Colonic mucosa (tissue), 4 donors: Measurements from ENCODE around the gene ASPSCR1. TPM values are rescaled to one million over a fixed set of nuclear protein-coding genes. Genes with fewer than 3 reads are reported as not detected.

Experiments
- DNase-seq: peaks from one replicate; pipeline ENCODE4 v3.0.0-alpha.2; 2020
- H3K27ac ChIP-seq: fragments of 200-600 bp; one replicate; pipeline ENCODE4 v1.8.0; 2021
- H3K27me3 ChIP-seq: fragments of 200-600 bp; one replicate; pipeline ENCODE4 v1.8.0; 2021
- H3K36me3 ChIP-seq: fragments of 200-600 bp; one replicate; pipeline ENCODE4 v1.8.0; 2021
- H3K4me1 ChIP-seq: fragments of 200-600 bp; one replicate; pipeline ENCODE4 v1.8.0; 2021; ENCODE audit warnings: mild to moderate bottlenecking
- H3K4me3 ChIP-seq: fragments of 200-600 bp; one replicate; pipeline ENCODE4 v1.8.0; 2021
- H3K9ac ChIP-seq, 2 donors: one replicate each; pipeline ENCODE4 v1.7.0; 2013; ENCODE audit warnings: control low read depth in 2 of 2, low read depth in 2 of 2, low read length in 2 of 2
- H3K9me3 ChIP-seq: fragments of 200-600 bp; one replicate; pipeline ENCODE4 v1.8.0; 2021
- CTCF ChIP-seq: fragments of 200-600 bp; IDR thresholded peaks from one replicate; pipeline ENCODE4 v1.8.0; 2022; ENCODE audit warnings: antibody characterized with exemption, mild to moderate bottlenecking
- intact Hi-C: fragments of 100-400 bp; cut with DNase I; formaldehyde crosslinking; loops from one replicate; pipeline ENCODE4 v1.14.1; 2022
- total RNA-seq, 2 donors: library from RNA; stranded (reverse); fragmentation: NEBNext Ultra II Directional in 1 of 2; extraction: Animal tissue kit (Norgen Biotek cat#: 25700) in 1 of 2; gene quantifications; one replicate each; pipeline ENCODE4 v1.2.1, GENCODE V29; 2021
- donor health status: healthy.
- donor health status: DM: no; HTN: no; CAD: no.
- donor health status: DM: no; HTN: no; CAD: no.

The ASPSCR1 gene
- total RNA-seq, 2 donors from 2014 or later = 21.7 to 43.0 TPM

GRCh38 chr17:81983011-81983638, 5.7 kb downstream of the ASPSCR1 start:
- peaks cover 6% of the 10 kb centered on the region for H3K36me3 ChIP-seq
- no peak for TF ChIP-seq CTCF
- no peaks in the 10 kb centered on the region for H3K27me3 ChIP-seq
- DNase-seq = no peak
- H3K9me3 ChIP-seq = no peaks in the 10 kb centered on the region
- intact Hi-C loops = no loop called here
- no peak overlapping the region for H3K9ac ChIP-seq
- H3K4me1 ChIP-seq = no peaks in the 10 kb centered on the region
- no peak overlapping the region for H3K4me3 ChIP-seq
- H3K27ac ChIP-seq = no peak overlapping the region

GRCh38 chr17:81983639-81984373, 6.4 kb downstream of the ASPSCR1 start:
- Histone ChIP-seq H3K4me3 (no peak overlapping the region), H3K36me3 (peaks cover 6% of the 10 kb centered on the region), H3K27me3 (no peaks in the 10 kb centered on the region), H3K27ac (no peak overlapping the region), H3K9me3 (no peaks in the 10 kb centered on the region), H3K4me1 (no peaks in the 10 kb centered on the region), H3K9ac (no peak overlapping the region)
- TF ChIP-seq CTCF = no peak
- DNase-seq = no peak
- intact Hi-C loops = no loop called here

DNA sequence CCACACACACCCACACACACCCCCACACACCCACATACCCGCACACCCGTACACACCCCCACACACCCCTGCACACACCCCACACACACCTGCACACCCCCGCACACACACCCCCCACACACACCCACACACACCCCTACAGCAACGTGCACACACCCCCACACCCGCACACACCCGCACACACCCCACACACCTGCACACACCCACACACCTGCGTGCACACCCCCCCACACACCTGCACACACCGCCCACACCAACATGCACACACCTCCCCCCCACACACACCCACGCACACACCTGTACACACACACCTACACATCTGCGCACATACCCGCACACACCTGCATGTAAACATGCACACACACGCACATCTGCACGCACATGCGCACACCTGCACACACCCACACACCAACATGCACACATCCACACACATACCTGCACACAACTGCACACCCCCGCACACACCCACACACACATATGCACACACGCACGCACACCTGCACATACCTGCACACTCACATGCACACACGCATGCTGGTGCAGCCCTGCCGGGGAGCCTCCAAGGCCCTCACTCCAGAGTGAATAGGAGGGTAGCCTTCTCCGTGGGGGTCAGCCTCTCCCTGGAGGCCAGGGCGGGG, 7.5 kb downstream of the ASPSCR1 start:
- no peak for DNase-seq
- Histone ChIP-seq H3K36me3 (peaks cover 6% of the 10 kb centered on the region), H3K27me3 (no peaks in the 10 kb centered on the region), H3K4me3 (no peak overlapping the region), H3K27ac (no peak overlapping the region), H3K9me3 (no peaks in the 10 kb centered on the region), H3K4me1 (no peaks in the 10 kb centered on the region), H3K9ac (no peak overlapping the region)
- intact Hi-C loops = no loop called here
- TF ChIP-seq CTCF = no peak

DNA sequence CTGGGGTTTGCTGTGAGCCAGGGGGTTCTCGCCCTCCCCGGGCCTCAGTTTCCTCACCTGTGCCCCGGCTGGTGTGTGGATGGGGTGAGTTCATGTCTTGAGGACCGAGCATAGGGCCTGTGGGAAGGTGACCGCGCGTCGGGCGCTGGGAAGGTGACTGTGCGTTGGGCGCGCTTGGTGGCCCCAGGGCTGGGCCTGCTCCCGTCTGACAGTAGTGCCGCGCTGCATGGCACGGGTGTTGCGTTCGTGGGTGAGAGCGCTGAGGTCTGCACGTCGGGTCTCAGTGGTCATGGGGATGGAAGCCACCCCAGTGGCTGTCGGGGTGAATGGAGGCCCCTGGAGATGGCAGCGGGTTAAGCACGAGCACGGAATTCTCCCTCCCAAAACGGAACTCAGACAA, 9.2 kb downstream of the ASPSCR1 start:
- Histone ChIP-seq H3K4me3 (no peak overlapping the region), H3K27me3 (no peaks in the 10 kb centered on the region), H3K4me1 (peaks cover 7% of the 10 kb centered on the region), H3K9me3 (no peaks in the 10 kb centered on the region), H3K36me3 (peaks cover 6% of the 10 kb centered on the region), H3K27ac (no peak overlapping the region), H3K9ac (no peak overlapping the region)
- TF ChIP-seq CTCF = no peak
- intact Hi-C loops = no loop called here
- DNase-seq = no peak

- H3K4me1 ChIP-seq = peaks cover 13% of the 10 kb centered on the region
- H3K4me3 ChIP-seq = no peak overlapping the region
- H3K27me3 ChIP-seq = no peaks in the 10 kb centered on the region
- intact Hi-C loops = no loop called here
- H3K9ac ChIP-seq = no peak overlapping the region
- H3K36me3 ChIP-seq = peaks cover 6% of the 10 kb centered on the region
- no peaks in the 10 kb centered on the region for H3K9me3 ChIP-seq
- no peak overlapping the region for H3K27ac ChIP-seq
- no peak for DNase-seq
- TF ChIP-seq CTCF = no peak
Observed at GRCh38 chr17:81987161-81987770, 9.8 kb downstream of the ASPSCR1 start.
